ENCODE results near the gene PLBD1.

DNA sequence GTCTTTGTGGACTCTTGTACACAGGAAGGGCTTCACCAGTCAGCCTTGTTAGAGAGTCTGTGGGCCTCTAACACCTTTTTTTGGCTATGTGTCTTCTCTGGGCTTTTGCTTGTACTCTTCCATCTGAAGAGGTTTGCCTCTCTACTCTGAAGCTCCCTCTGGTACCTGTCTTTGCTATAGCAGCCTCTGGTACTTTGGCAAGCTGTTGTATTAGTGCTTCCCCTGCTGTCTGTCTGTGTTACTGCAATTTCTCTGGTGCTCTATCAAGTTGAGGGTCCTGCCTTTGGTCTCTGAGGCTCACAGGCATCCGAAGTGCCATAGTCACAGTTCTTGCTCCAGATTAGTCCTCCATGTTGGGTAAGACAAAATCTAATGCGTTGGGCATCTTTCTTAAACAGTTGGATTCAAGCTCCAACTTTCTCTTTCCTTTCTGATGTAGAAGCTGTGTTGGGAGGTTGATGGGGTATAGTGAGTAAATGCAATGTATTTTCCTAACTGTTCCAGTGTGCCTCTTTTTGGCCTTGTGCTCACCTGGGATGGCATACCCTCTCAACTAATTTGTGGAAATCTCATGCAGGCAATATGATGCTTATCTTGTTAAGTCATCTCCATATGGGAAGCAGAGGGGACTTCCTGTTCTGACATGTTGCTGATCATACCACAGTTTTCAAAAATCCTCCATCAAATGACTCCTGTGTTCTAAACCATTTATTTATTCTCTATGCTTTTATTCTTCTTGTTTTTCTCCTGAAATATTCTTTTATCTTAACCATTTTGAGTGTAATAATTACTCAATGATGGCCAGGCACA lies 113.4 kb downstream of the PLBD1 start:
- TF ChIP-seq POLR2AphosphoS5 (IDR thresholded peaks at IDR 0.05): no peak
- no peak for TF ChIP-seq EP300 (IDR thresholded peaks at IDR 0.05)
- TF ChIP-seq, protein P1, sequence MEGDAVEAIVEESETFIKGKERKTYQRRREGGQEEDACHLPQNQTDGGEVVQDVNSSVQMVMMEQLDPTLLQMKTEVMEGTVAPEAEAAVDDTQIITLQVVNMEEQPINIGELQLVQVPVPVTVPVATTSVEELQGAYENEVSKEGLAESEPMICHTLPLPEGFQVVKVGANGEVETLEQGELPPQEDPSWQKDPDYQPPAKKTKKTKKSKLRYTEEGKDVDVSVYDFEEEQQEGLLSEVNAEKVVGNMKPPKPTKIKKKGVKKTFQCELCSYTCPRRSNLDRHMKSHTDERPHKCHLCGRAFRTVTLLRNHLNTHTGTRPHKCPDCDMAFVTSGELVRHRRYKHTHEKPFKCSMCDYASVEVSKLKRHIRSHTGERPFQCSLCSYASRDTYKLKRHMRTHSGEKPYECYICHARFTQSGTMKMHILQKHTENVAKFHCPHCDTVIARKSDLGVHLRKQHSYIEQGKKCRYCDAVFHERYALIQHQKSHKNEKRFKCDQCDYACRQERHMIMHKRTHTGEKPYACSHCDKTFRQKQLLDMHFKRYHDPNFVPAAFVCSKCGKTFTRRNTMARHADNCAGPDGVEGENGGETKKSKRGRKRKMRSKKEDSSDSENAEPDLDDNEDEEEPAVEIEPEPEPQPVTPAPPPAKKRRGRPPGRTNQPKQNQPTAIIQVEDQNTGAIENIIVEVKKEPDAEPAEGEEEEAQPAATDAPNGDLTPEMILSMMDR (IDR thresholded peaks at IDR 0.05): peak in 2 of 3 experiments; percentile 26 to 32
